Hematopoietic multipotent progenitor cell treated with erythropoietin and hydrocortisone succinate and interleukin-3 and kit ligand, for 17 days (in vitro differentiated cells): Measurements from ENCODE around the gene ACOT4.
A peak's percentile ranks its signal among the peaks of the same experiment; 100 is the strongest.
"Not testable (repeated sequence)": the region's sequence is repeated elsewhere in the genome, so short reads cannot be mapped to it uniquely, and the experiment has no call there.

Source experiments
- DNase-seq: peaks from one replicate; pipeline ENCODE4 v3.0.0-alpha.2; 2015; ENCODE audit warnings: low spot score

Gene ACOT4

GRCh38 chr14:73591690-73592449 lies at the start of gene ACOT4:
ACOT4 (plus strand) TSS chr14:73591873; CDS start chr14:73591960, 87 bp downstream.
- no peak for DNase-seq

GRCh38 chr14:73542961-73543360 lies 48.7 kb upstream of the ACOT4 start:
- DNase-seq = not testable (repeated sequence)

- DNase-seq = not testable (repeated sequence)
These were observed 46.3 kb upstream of the ACOT4 start for GRCh38 chr14:73545353-73545752.

- DNase-seq = not testable (repeated sequence)
These were observed 42.6 kb upstream of the ACOT4 start for GRCh38 chr14:73549097-73549496.

- not testable (repeated sequence) for DNase-seq
These were observed 41.7 kb upstream of the ACOT4 start for GRCh38 chr14:73549889-73550524.

GRCh38 chr14:73553845-73554244 lies 37.8 kb upstream of the ACOT4 start:
- no peak for DNase-seq

- not testable (repeated sequence) for DNase-seq
These were observed 34.5 kb upstream of the ACOT4 start for GRCh38 chr14:73557201-73557600.

- not testable (repeated sequence) for DNase-seq
These were observed 33.4 kb upstream of the ACOT4 start for GRCh38 chr14:73558238-73558637.

- DNase-seq = not testable (repeated sequence)
These were observed 29.4 kb upstream of the ACOT4 start for GRCh38 chr14:73562256-73562655.

- not testable (repeated sequence) for DNase-seq
These were observed 29.0 kb upstream of the ACOT4 start for GRCh38 chr14:73562696-73563095.

GRCh38 chr14:73566431-73566830 lies 25.2 kb upstream of the ACOT4 start:
- DNase-seq = not testable (repeated sequence)

GRCh38 chr14:73566935-73567334 lies 24.7 kb upstream of the ACOT4 start:
- DNase-seq = not testable (repeated sequence)

GRCh38 chr14:73567358-73567757 lies 24.3 kb upstream of the ACOT4 start:
- no peak for DNase-seq

- DNase-seq = no peak
These were observed 23.5 kb upstream of the ACOT4 start for GRCh38 chr14:73567951-73568885.

GRCh38 chr14:73568886-73569184 lies 22.8 kb upstream of the ACOT4 start:
- DNase-seq = not testable (repeated sequence)

- not testable (repeated sequence) for DNase-seq
These were observed 22.3 kb upstream of the ACOT4 start, which contains the start of gene ACOT2 for GRCh38 chr14:73569185-73569958. ACOT2 (plus strand) TSS chr14:73569213; CDS start chr14:73569241, 28 bp downstream.

GRCh38 chr14:73570913-73571312 lies 20.8 kb upstream of the ACOT4 start:
- peak; percentile 21 for DNase-seq

- not testable (repeated sequence) for DNase-seq
These were observed 18.6 kb upstream of the ACOT4 start for GRCh38 chr14:73573034-73573433.

- not testable (repeated sequence) for DNase-seq
These were observed 17.9 kb upstream of the ACOT4 start for GRCh38 chr14:73573740-73574139.

GRCh38 chr14:73574251-73574650 lies 17.4 kb upstream of the ACOT4 start:
- DNase-seq = not testable (repeated sequence)

GRCh38 chr14:73576391-73576790 lies 15.3 kb upstream of the ACOT4 start:
- DNase-seq = no peak
